DMS153 treated with DMSO at 0.1 percent for 48 hours (cell line): ENCODE data around the gene MAP10.

Source experiments
- DNase-seq: peaks from one replicate; lab custom pipeline; 2025; ENCODE audit not compliant: unreplicated experiment; lab: John Stamatoyannopoulos, UW

The MAP10 gene

DNA sequence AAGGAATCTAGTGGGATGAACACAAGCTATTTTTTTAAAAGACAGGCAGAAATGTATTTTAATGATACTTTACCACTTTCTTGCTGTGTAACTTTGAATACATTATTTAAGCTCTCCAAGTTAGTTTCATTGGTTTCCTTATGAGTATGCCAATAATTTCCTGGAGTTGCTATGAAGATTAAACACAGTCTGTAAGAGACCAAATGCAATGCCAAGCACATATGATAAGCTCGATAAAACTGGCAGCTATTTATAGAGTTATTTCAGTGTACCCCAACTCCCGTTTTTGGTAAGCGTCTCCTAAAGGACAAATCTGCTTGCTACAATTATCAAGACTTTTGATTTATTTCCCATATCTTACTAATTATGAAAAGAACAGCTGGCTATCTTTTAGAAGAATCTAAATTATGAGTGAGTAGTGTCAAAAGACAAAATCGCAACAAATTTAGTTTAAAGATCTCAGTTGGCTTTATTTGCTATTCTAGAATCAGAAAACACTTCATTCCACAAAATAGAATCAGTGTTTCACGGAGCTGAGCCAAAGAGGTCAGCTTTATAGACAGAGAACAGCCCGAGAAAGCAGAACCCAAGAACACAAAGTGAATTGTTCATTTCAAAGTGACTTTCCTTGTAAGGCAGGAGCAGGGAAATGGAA lies 7.2 kb upstream of the MAP10 start:
- no peak for DNase-seq

- no peak for DNase-seq
Observed at GRCh38 chr1:232798920-232799319, 6.3 kb upstream of the MAP10 start.

- no peak for DNase-seq
Observed at GRCh38 chr1:232806186-232806510, 932 bp downstream of the MAP10 start.

DNA sequence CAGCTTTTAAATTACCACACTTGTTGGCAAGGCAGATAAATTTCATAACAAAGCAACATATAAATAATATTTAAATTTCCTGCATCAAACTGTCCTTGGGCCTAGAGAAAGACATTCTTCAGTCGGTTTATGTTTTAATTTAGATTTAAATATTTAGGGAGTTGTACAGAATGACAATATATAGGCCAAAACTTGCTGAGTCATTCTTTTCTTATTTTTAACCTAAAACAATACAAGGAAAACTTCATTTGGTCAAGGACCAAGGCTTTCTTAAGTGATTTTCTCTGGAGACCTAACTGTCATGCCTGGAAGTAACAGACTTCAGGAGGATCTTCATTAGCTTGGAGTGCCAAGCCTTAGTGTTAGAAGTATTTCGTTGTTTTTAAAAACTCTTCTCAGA lies 5.6 kb downstream of the MAP10 start:
- DNase-seq: no peak

DNA sequence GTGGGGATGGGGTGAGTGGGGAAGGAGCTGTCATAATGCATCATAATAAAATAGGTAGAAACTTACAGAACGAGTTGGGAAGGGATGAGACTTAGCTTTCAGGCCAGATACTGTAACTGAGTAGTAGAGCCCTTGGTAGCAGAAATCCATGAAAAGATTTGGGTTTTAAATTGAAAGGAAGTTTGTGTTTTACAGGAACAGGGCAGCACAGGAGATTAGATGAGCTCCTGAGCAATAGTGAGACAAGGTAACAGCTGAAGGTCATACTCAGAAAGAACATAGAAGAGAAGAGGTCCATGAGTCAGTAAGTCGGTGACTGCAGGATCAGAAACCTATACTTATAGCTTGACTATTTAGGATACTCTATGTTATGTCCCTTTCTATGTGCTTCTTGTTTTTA lies 7.3 kb downstream of the MAP10 start:
- no peak for DNase-seq

DNA sequence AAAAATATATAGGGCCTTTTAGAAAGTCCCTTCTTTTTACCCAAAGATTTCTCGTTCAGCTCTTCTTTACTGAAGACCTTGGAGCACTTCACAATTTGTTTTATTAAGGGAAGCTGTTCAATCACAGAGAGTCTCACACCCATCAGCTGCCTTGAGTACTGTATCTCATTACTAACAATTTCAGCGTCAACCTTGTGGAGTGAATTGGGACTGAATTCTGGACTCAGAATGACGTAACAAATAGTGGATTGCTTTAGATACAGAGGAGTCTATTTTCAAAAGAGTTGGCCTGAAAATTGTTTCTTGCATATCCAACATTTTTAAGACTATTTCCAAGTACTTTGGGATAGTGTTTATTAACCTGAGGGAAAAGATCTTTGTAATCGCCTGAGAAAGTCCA lies 7.9 kb downstream of the MAP10 start:
- no peak for DNase-seq

DNA sequence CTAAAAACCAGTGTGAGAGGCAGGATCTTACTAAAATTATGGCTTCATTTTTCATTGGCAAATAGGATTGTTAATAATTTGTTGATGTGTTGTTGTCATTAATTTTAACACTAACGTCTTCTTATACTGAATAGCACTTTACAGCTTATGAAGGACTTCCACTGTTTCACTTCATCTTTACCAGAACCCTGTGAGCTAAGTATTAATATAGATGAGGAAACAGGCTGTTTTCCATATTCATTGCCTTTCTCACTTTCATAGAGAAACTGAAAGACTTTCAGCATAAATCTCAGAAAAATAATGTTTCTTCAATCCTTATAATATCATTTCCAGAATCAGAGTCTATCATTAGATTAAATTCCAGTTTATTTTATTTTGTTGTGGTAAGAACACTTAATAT lies 8.5 kb downstream of the MAP10 start:
- no peak for DNase-seq

- DNase-seq: no peak
Observed at GRCh38 chr1:232816324-232816723, 11.1 kb downstream of the MAP10 start.

DNA sequence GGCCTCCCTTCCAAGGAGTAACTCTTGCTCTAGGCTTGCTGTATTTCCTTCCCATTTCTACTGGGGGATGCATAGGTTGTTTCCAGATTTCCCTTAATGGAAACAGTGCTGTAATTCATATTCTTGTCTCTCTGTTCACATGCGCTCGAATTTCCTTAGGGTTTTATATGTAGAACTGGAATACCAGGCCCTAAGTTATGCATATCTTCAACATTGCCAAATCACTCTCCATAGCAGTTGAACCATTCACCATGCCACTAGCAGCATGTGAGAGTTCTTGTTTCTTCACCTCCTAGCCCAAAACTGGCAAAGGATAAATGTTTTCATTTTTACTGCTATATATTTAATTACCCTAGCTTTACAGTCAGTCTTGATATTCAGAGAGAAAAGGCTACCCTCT lies 12.8 kb downstream of the MAP10 start:
- DNase-seq: no peak

- no peak for DNase-seq
Observed at GRCh38 chr1:232820431-232820830, 15.2 kb downstream of the MAP10 start.

DNA sequence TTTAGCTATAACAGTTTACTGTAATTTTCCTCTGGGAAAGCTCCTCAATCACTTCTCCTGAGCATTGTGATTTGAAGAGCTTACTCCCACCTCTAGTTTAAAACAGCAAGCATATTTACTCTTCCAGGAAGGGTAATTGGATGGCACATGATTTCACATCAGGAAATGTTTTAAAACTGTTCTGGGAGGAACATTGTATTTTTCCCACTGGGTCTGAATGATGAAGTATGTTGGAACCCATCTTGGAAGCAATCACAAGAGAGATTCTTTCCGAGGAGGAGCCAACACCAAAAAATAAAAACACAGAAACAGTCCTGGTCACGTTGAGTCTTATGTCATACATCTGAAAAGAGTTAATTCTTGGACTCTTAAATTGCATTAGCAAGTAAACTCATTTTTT lies 17.3 kb downstream of the MAP10 start:
- DNase-seq: no peak

GRCh38 chr1:232826318-232826717 lies 21.1 kb downstream of the MAP10 start:
- DNase-seq: no peak

GRCh38 chr1:232830661-232831060 lies 25.4 kb downstream of the MAP10 start:
- no peak for DNase-seq

DNA sequence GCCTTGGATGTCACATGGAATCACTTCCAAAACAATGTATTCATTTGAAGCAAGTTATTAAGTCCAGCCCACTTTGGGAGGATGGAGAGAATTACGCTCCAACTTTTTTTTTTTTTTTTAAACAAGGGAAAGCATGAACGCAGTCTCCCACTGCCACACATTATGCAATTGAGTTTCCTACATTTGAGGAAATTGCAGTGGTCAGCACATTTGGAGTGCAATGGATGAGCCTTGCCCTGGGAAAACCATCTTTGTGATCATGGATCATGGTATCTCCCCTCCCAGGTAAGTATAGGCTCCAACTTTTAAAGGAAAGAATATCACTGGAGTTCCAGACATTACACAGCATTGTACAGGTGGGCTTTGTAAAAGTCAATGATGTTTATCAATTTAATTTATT lies 26.7 kb downstream of the MAP10 start:
- no peak for DNase-seq

- DNase-seq: no peak
Observed at GRCh38 chr1:232834066-232834465, 28.9 kb downstream of the MAP10 start.

- DNase-seq: no peak
Observed at GRCh38 chr1:232835166-232835565, 29.9 kb downstream of the MAP10 start.

DNA sequence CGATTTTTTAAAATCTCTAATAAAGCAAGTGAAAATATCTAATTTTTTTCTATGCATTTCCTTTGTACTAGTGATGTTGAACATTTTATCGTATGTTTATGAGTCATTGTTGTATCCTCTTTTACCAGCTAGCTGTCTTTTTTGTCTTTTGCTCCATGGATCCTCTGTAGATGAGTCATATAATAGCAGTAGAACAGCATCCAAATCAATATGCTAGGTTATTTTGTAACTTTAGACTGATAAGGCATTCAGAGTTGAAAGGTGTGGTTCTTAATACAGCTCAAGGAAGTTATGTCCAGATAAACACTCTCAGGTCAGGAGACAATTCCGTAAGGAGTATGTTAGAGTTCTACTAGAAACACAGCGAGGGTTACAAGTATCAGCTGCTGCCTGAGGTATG lies 31.9 kb downstream of the MAP10 start:
- no peak for DNase-seq

GRCh38 chr1:232841823-232842565 lies 36.8 kb downstream of the MAP10 start:
- DNase-seq: no peak

- no peak for DNase-seq
Observed at GRCh38 chr1:232844791-232845190, 39.6 kb downstream of the MAP10 start.

DNA sequence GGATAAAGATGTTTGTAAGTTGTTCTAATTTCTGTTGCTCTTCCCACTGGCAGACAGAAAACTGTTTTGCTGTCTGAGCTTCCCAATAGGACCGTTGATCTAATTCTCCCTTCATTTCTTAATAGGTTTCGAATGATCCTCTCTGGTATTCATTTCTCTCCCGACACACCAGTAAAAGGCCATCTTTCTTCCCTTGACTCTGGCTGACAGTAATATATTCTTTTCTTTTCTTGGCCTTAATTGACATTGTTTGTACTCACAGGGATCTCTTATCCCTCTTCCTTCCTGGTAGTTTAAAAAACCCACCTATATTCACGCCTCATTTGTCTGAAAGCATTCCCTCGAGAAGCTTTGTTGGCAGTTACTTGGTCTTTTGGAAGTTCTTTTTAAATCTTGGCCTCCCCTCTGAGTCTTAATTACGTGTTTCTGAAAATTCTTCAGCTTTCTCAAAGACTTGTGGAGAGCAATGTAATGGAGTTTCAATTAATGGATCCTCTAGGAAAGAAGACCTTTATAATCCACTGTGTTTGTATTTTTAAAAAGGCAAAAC lies 40.3 kb downstream of the MAP10 start:
- DNase-seq: no peak

DNA sequence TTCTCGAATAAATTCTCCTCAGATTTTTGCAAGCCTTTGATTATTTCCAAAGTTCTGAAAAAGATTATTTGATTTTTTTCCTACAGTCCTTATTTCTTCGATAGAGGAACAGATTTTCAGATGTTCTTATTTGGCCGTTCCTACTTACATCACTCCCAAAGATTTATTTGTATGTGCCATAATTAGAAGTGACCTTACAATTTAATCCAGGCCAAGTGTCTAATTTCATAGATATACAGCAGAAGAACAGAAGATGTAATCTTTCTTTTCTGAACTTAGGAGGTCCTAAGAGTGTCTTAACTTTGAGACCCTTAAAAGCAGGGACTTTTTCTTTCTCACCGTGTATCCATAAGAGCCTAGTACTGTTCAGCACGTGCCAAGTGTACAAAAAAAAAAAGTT lies 46.3 kb downstream of the MAP10 start:
- no peak for DNase-seq

GRCh38 chr1:232853994-232854797 lies 49.0 kb downstream of the MAP10 start:
- no peak for DNase-seq
